ENCODE data around the gene ANKRD52.

DNA sequence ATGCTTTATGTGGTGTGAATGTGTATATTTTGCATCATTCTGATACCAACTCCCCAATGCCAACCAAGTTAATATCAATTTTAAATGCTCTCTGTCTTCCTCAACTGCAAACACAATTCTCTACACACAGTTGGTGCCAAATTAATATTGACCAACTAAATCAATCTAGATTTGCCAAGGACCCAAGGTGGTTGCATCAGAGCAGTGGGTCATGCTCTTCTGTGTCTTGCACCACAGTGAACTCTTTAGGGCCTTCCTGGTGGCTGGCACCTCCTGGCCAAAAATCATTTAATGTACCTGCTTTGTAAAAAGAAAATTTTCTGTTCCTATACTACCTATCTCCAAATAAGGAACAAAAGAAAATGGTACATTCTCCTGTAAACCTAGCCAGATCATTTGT lies 22.7 kb upstream of the ANKRD52 start:
- no peak for TF ChIP-seq EZH2 (IDR thresholded peaks at IDR 0.05; ENCODE audit: borderline replicate concordance, control insufficient read depth, low read depth, low read length)
- TF ChIP-seq POLR2AphosphoS5 (IDR thresholded peaks at IDR 0.05; ENCODE audit: low read length): no peak
- TF ChIP-seq, protein P1, sequence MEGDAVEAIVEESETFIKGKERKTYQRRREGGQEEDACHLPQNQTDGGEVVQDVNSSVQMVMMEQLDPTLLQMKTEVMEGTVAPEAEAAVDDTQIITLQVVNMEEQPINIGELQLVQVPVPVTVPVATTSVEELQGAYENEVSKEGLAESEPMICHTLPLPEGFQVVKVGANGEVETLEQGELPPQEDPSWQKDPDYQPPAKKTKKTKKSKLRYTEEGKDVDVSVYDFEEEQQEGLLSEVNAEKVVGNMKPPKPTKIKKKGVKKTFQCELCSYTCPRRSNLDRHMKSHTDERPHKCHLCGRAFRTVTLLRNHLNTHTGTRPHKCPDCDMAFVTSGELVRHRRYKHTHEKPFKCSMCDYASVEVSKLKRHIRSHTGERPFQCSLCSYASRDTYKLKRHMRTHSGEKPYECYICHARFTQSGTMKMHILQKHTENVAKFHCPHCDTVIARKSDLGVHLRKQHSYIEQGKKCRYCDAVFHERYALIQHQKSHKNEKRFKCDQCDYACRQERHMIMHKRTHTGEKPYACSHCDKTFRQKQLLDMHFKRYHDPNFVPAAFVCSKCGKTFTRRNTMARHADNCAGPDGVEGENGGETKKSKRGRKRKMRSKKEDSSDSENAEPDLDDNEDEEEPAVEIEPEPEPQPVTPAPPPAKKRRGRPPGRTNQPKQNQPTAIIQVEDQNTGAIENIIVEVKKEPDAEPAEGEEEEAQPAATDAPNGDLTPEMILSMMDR (IDR thresholded peaks at IDR 0.05 in 2 of 3, conservative IDR thresholded peaks at IDR 0.05 in 1 of 3; ENCODE audit: control insufficient read depth in 2 of 3, extremely low read depth in 1 of 3, insufficient read depth in 1 of 3, low read depth in 3 of 3, low read length in 3 of 3): no peak

Data from GM12878 (cell line).